Activated CD8-positive, alpha-beta T cell treated with anti-CD3 and anti-CD28 coated beads for 36 hours (primary cell): ENCODE data around the gene KLK2. TPM values are rescaled to one million over a fixed set of nuclear protein-coding genes. Genes with fewer than 3 reads are reported as not detected.

Source experiments
- ATAC-seq: fragments of 200-7000 bp; cut with Tn5 transposase; one replicate; pipeline ENCODE4 v1.10.0; 2021; ENCODE audit warnings: mild to moderate bottlenecking, moderate library complexity
- CTCF ChIA-PET: fragments of 350-600 bp; sonication (Branson Sonifier 250); formaldehyde crosslinking; loops from one replicate; lab custom pipeline; 2021; ENCODE audit warnings: antibody characterized with exemption; lab: Charles Lee
- POLR2A ChIA-PET: fragments of 350-600 bp; sonication (Branson Sonifier 250); formaldehyde crosslinking; loops from one replicate; lab custom pipeline; 2021; ENCODE audit warnings: antibody characterized with exemption; lab: Charles Lee
- DNase-seq: peaks from one replicate; pipeline ENCODE4 v3.0.0-alpha.2; 2020
- H3K27ac Mint-ChIP-seq: one replicate; pipeline ENCODE4 v1.8.0; 2021; ENCODE audit warnings: mild to moderate bottlenecking, mixed read lengths
- H3K27me3 Mint-ChIP-seq: one replicate; pipeline ENCODE4 v1.8.0; 2021; ENCODE audit warnings: mixed read lengths
- H3K36me3 Mint-ChIP-seq: one replicate; pipeline ENCODE4 v1.8.0; 2021; ENCODE audit warnings: low read depth, mixed read lengths
- H3K4me1 Mint-ChIP-seq: one replicate; pipeline ENCODE4 v1.8.0; 2021; ENCODE audit warnings: low read depth, mixed read lengths
- H3K4me3 Mint-ChIP-seq: one replicate; pipeline ENCODE4 v1.8.0; 2021; ENCODE audit warnings: mild to moderate bottlenecking, moderate library complexity, mixed read lengths
- H3K9me3 Mint-ChIP-seq: one replicate; pipeline ENCODE4 v1.8.0; 2021; ENCODE audit warnings: mixed read lengths
- intact Hi-C: fragments of 100-400 bp; cut with micrococcal nuclease; formaldehyde crosslinking; loops from one replicate; pipeline ENCODE4 v1.10.0; 2022
- total RNA-seq, 2 experiments: library from RNA; stranded (reverse); gene quantifications; one replicate each; pipeline ENCODE4 v1.2.3, GENCODE V29; 2021
- TF ChIP-seq, protein P1 (sequence below): fragments of 200-600 bp; IDR thresholded peaks from one replicate; pipeline ENCODE4 v1.8.0; 2022; ENCODE audit warnings: antibody characterized with exemption, mild to moderate bottlenecking

KLK2 gene
- total RNA-seq, 2 experiments from 2014 or later = 0.51 to 0.90 TPM

DNA sequence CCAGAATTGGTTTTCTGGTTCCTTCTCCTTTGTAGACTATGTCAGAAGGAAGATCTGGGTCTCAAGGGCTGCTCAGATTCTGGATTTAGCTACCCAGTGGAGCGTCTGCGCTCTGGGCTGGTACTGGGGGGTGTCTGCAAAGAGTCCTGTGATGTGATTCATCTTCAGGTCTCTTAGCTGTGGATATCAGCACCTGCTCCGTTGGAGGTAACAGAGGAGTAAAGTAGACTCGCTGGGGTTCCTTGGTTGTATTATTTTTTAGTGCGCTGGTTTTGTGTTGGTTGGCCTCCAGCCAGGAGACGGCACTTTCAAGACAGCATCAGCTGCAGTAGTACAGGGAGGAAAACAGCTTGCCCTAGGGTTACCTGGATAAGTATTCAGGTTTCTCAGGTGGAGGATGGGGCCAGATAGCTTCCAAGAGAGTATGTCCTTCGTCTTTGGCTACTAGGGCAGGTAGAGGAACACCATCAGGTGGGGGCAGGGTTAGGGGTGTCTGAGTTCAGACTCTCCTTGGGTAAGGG, 29.5 kb upstream of the KLK2 start:
- TF ChIP-seq, protein P1, sequence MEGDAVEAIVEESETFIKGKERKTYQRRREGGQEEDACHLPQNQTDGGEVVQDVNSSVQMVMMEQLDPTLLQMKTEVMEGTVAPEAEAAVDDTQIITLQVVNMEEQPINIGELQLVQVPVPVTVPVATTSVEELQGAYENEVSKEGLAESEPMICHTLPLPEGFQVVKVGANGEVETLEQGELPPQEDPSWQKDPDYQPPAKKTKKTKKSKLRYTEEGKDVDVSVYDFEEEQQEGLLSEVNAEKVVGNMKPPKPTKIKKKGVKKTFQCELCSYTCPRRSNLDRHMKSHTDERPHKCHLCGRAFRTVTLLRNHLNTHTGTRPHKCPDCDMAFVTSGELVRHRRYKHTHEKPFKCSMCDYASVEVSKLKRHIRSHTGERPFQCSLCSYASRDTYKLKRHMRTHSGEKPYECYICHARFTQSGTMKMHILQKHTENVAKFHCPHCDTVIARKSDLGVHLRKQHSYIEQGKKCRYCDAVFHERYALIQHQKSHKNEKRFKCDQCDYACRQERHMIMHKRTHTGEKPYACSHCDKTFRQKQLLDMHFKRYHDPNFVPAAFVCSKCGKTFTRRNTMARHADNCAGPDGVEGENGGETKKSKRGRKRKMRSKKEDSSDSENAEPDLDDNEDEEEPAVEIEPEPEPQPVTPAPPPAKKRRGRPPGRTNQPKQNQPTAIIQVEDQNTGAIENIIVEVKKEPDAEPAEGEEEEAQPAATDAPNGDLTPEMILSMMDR = no peak
- Mint-ChIP-seq H3K4me3 (no peak overlapping the region), H3K9me3 (peaks cover 13% of the 10 kb centered on the region), H3K27ac (no peak overlapping the region), H3K36me3 (no peaks in the 10 kb centered on the region), H3K4me1 (no peaks in the 10 kb centered on the region), H3K27me3 (peaks cover 16% of the 10 kb centered on the region)
- ATAC-seq = no peak
- DNase-seq = no peak
- intact Hi-C loops = no loop called here
- ChIA-PET POLR2A (interaction anchor here (1.0 kb wide), 1 partner anchor 40 kb away, joined by 3 read pairs; no protein-coding TSS in a partner anchor), CTCF (no interaction called here)

DNA sequence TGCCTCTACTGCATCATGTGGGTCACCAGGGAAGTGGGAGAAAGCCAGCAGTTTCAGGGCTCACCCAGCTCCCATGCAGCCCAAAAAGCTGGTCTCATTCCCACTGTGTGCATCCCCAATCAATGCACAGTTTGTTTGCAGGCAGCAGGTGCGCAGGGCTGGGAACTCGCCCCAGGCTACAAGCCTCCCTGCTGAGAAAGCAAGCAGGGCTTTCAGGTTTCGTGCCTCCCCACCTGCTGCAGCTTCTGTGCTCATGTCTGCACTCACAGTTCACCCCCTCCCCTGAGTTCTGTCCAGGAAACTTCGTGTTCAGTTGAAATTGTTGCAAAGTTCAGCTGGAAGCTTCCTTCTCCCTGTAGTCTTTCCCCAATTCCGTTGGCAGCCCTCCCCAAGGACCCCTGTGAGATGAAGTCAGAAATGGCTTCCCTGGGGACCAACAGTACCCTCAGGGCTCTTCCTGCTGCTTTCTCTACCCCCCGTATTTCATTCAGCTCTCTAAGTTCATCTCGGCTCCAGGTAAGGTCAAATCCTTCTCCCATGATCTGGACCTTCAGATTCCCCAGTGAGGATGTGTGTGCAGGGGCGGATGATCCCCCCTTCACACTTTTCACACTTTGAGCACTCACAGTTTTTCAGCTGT, 28.8 kb upstream of the KLK2 start:
- Mint-ChIP-seq H3K4me1 (no peaks in the 10 kb centered on the region), H3K27me3 (peaks cover 18% of the 10 kb centered on the region), H3K36me3 (no peaks in the 10 kb centered on the region), H3K9me3 (peaks cover 13% of the 10 kb centered on the region), H3K27ac (no peak overlapping the region), H3K4me3 (no peak overlapping the region)
- TF ChIP-seq, protein P1 = no peak
- CTCF ChIA-PET = no interaction called here
- POLR2A ChIA-PET = interaction anchor here (1.0 kb wide), 1 partner anchor 40 kb away, joined by 3 read pairs; no protein-coding TSS in a partner anchor
- intact Hi-C loops = no loop called here
- no peak for ATAC-seq
- no peak for DNase-seq

- ChIA-PET POLR2A (no interaction called here), CTCF (no interaction called here)
- Mint-ChIP-seq H3K9me3 (no peaks in the 10 kb centered on the region), H3K4me3 (no peak overlapping the region), H3K36me3 (no peaks in the 10 kb centered on the region), H3K27me3 (peaks cover 25% of the 10 kb centered on the region), H3K4me1 (no peaks in the 10 kb centered on the region), H3K27ac (no peak overlapping the region)
- no peak for DNase-seq
- no peak for ATAC-seq
- intact Hi-C loops = no loop called here
- TF ChIP-seq, protein P1 = no peak
Observed at GRCh38 chr19:50850738-50851137, 22.5 kb upstream of the KLK2 start.

DNA sequence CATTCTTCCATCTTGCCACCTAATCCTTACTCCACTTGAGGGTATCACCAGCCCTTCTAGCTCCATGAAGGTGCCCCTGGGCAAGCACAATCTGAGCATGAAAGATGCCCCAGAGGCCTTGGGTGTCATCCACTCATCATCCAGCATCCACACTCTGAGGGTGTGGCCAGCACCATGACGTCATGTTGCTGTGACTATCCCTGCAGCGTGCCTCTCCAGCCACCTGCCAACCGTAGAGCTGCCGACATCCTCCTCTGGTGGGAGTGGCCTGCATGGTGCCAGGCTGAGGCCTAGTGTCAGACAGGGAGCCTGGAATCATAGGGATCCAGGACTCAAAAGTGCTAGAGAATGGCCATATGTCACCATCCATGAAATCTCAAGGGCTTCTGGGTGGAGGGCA, 21.6 kb upstream of the KLK2 start:
- ATAC-seq (no peak), DNase-seq (no peak)
- H3K4me3 Mint-ChIP-seq = no peak overlapping the region
- H3K4me1 Mint-ChIP-seq = no peaks in the 10 kb centered on the region
- POLR2A ChIA-PET = no interaction called here
- CTCF ChIA-PET = no interaction called here
- intact Hi-C loops = no loop called here
- no peaks in the 10 kb centered on the region for H3K9me3 Mint-ChIP-seq
- peaks cover 31% of the 10 kb centered on the region for H3K27me3 Mint-ChIP-seq
- TF ChIP-seq, protein P1 = no peak
- H3K36me3 Mint-ChIP-seq = no peaks in the 10 kb centered on the region
- H3K27ac Mint-ChIP-seq = no peak overlapping the region

DNA sequence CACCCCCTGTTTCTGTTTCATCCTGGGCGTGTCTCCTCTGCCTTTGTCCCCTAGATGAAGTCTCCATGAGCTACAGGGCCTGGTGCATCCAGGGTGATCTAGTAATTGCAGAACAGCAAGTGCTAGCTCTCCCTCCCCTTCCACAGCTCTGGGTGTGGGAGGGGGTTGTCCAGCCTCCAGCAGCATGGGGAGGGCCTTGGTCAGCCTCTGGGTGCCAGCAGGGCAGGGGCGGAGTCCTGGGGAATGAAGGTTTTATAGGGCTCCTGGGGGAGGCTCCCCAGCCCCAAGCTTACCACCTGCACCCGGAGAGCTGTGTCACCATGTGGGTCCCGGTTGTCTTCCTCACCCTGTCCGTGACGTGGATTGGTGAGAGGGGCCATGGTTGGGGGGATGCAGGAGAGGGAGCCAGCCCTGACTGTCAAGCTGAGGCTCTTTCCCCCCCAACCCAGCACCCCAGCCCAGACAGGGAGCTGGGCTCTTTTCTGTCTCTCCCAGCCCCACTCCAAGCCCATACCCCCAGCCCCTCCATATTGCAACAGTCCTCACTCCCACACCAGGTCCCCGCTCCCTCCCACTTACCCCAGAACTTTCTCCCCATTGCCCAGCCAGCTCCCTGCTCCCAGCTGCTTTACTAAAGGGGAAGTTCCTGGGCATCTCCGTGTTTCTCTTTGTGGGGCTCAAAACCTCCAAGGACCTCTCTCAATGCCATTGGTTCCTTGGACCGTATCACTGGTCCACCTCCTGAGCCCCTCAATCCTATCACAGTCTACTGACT, 18.4 kb upstream of the KLK2 start, which contains the start of gene KLK3:
Gene KLK3 (plus strand): TSS at position 280 of the 775 bp plus-strand sequence. CDS start 41 bp downstream, at position 321.
- Mint-ChIP-seq H3K36me3 (no peaks in the 10 kb centered on the region), H3K27me3 (peaks cover 40% of the 10 kb centered on the region), H3K4me3 (no peak within 1 kb of the TSS), H3K9me3 (no peaks in the 10 kb centered on the region), H3K4me1 (no peaks in the 10 kb centered on the region), H3K27ac (no peak within 1 kb of the TSS)
- POLR2A ChIA-PET = no interaction called here
- DNase-seq (no peak), ATAC-seq (no peak)
- TF ChIP-seq, protein P1 = no peak
- CTCF ChIA-PET = interaction anchor here (1.2 kb wide), 1 partner anchor 19 kb away, joined by 3 read pairs; no protein-coding TSS in a partner anchor
- intact Hi-C loops = no loop called here
